ENCODE measurements around the gene THAP12.
"Not testable (repeated sequence)": the region's sequence is repeated elsewhere in the genome, so short reads cannot be mapped to it uniquely, and the experiment has no call there.

Gene THAP12, protein sequence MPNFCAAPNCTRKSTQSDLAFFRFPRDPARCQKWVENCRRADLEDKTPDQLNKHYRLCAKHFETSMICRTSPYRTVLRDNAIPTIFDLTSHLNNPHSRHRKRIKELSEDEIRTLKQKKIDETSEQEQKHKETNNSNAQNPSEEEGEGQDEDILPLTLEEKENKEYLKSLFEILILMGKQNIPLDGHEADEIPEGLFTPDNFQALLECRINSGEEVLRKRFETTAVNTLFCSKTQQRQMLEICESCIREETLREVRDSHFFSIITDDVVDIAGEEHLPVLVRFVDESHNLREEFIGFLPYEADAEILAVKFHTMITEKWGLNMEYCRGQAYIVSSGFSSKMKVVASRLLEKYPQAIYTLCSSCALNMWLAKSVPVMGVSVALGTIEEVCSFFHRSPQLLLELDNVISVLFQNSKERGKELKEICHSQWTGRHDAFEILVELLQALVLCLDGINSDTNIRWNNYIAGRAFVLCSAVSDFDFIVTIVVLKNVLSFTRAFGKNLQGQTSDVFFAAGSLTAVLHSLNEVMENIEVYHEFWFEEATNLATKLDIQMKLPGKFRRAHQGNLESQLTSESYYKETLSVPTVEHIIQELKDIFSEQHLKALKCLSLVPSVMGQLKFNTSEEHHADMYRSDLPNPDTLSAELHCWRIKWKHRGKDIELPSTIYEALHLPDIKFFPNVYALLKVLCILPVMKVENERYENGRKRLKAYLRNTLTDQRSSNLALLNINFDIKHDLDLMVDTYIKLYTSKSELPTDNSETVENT

DNA sequence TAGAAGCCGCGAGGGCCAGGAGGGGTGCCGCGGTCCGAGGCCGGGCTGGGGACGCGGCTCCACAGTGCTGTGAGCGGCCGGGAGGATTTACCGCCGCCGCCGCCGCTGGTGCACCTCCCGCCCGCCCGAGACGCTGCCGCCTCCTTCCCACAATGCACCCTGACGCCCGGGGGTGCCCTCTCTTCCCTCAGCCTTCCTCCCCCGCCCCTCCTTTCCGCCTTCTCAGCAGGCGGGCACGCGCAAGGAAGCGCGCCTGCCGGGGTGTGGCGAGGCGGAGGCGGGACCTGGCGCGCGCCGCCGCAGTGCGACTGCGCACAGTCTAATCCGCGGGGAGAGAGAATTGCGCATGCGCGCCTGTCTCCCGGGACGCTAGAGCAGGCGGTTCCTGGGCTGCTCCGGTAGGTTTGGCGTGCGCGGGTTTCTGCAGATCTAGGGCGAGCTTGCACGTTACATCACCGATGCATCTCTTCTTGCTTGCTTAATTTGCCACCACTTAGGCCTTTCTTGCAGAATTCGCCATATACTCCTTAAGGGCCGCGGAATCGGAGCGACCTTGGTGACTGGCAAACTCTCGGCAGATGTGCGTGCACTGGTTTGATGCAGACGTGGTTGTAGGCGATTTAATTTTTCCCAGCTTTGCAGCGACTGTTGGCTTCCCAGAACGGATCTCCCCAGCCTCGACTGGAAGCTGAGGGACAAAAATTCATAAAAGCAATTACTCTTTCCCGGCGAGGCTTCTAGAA is at the start of gene THAP12, which contains the start of gene GVQW3:
TSS of gene THAP12 (minus strand) at position 156 of the 743 bp plus-strand sequence. CDS start 296 bp downstream, outside the sequence.
TSS of gene GVQW3 (plus strand) at position 347 of the 743 bp plus-strand sequence. CDS start 506 bp downstream, outside the sequence.
- peak; percentile 96 for DNase-seq

DNA sequence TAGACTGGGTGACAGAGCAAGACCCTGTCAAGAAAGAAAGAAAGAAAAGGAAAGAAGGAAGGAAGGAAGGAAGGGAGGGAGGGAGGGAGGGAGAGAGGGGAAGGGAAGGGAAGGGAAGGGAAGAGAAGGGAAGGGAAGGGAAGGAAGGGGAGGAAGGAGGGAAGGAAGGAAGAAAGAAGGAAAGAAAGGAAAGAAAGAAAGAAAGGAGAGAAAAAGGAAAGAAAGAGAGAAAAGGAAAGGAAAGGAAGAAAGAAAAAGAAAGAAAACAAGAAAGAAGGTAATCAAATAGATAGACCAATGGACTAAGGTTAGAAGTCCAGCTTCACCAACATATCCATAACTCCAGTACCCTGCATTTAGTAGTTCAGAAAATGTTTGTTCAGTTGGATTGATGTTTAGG is 45.7 kb upstream of the THAP12 start:
- no peak for DNase-seq

DNA sequence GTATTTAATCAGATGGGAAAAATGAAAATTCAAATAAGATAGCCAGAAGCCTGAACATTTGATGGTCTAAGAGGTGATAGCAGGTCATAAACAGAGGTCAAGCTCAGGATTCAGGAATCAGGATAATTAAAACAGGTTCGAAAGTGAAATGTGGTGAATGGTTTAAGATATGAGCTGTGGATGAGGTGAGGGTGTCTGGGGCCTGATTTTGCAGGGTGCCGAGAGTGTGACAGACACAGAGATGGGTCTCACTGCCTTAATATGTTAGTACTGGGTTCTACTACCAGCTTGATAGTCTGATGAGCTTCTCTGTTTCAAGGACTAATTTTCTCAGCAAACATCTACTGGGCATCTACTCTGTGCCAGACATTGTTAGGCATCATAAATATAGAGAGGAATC is 44.0 kb upstream of the THAP12 start:
- DNase-seq: no peak

DNA sequence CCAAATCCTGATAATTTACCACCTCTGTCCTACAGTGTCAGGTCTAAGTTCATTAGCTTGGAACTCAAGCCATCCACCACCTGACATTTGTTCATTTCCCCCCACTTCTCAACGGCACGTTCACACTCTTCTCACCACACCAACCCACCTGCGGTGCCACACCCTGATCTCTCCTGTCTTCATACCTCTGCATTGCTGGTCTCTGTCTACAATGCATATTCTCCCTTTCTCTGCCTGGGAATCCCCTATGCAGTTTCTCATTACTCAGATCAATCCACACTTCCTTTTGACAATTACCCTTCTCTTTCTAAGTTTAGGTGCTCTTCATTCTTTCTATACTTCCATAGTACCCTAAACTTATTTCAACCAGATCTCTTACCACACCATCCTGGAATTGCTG is 43.4 kb upstream of the THAP12 start:
- no peak for DNase-seq

DNA sequence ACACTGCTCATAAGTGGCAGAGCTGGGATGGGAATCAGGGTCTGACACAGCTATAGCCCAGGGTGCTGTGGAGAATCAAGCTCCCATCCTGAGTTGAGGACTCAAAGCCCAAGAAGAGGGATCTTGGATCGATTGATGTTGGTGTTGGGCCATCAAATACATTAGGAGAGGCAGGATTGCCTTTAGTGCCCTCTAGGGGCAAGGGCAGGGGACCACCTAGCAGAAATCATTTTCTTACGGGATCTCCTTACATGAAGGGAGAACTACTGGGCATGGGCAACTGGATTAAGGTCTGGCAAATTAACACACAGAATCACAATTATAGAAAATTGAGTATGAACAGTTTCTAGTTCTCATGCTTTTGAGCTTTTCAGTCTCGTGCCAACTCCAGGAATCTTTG is 39.0 kb upstream of the THAP12 start:
- no peak for DNase-seq

DNA sequence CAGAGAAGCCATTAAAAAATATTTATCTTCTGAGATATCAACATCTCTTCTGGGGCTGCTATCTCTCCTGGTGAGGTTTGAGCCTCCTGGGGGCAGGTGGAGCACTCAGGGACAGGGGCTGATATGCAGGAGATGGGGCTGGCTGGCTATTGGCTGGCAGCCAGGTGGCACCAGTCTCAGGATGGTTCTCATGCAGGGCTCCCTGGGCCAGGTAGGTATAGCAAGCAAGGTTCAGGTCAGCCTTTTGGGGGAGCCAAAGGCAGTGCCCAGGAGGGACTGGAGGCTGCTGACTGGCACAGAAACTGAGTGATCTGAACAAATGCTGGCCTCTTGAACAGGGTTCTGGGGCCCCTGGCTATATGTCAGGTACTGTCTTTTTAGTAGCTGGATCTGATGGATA is 34.1 kb upstream of the THAP12 start:
- DNase-seq: no peak

DNA sequence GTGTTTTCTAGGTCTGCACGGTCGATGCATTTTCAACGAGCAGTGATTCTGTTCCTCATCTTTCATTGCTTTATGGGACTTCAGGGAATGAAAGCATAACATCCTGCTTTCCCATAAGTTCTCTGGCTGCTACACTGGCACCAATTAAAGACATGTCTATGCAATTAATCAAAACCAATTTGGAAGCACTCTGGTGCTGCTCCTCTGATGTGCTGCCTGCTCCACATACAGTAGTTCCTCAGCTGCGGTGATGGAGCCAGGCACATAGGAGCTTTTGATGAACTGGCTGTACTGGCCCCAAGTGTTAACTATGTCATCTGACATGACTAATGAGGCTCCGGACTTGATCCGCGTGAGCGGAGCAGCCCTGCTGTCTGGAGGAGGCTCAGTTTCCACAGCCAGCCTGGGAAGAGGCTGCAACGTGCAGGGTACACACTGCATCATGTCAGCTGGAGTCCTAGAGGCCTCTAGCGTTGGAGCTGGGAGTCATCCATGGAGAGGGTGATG is 30.0 kb upstream of the THAP12 start:
- no peak for DNase-seq

DNA sequence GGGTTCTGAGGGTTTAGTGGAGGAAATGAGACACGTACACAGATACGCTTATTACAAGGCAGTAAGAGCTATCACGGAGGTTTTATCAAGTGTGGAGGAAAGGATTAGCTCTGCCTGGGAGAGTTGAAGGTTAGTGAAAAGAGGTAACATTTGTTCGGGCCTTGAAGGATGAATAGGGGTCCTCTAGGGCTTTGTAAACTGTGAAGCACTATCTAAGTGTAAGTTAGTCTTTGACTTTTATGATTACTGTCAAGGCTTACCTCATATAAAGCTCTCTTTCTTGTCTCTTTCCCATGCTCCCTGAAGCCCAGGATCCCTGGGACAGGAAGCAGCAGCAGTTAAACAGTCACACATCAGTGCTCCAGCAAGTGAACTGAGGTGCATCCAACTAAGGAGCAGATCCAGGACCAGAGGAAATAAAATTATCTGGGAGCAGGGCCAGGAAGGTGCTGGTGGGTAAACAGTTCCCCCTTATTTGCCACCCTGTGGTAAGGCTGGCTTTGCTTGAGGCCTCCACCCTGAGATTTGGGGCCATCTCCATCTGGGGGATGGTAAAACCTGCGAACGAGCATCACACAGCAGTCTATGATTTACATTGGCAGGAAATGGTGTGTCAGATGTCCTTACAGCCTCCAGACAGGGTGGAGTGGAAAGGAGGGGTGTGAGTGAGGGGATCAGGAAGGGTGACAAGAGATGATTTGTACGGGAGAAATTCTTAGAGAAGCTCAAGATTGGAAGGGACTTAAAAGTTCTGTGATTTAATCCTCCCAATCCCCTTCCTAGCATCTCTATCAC is 27.4 kb upstream of the THAP12 start:
- no peak for DNase-seq

DNA sequence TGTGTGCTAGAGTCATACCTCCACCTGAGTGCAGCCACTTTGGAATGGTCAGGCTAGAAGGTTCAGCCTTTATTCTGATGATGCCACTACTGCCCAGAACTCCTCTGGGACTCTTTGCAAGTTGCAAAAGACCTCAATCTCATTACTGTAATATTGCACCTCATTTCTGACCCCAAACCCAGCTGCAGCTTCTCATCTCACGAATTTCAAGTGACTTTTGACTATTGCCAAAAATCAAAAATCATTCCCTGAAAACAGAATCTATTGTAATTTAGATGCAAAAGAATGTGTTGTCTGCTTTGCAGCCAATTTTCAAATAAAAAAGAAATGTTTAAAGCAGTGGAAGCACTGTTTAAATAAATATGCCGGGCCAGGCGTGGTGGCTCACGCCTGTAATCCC is 25.4 kb upstream of the THAP12 start:
- DNase-seq: no peak

DNA sequence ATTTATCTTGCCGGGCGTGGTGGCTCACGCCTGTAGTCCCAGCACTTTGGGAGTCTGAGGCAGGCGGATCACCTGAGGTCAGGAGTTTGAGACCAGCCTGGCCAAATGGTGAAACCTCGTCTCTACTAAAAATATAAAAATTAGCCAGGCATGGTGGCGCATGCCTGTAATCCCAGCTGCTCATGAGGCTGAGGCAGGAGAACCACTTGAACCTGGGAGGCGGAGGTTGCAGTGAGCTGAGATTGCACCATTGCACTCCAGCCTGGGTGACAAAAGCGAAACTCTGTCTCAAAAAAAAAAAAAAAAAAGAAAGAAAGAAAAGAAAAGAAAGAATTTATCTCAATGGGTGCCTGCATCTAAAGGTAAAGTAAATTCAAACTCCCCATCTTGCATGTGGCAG is 20.6 kb upstream of the THAP12 start:
- not testable (repeated sequence) for DNase-seq

DNA sequence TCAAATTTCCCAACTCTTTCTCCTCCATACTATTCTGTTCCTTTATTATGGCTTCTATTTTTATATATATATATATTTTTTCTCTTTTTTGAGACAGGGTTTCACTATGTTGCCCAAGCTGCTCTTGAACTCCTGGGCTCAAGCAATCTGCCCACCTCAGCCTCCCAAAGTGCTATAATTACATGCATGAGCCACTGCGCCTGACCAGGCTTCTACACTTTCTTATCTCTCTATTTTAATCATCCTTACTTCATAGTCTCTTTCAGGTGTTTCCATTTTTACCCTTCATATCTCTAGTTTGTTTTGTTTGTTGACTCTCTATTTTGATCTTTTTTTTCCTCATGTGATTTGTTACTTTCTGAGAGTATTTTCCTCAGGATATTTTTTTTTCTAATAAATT is 20.0 kb upstream of the THAP12 start:
- no peak for DNase-seq

DNA sequence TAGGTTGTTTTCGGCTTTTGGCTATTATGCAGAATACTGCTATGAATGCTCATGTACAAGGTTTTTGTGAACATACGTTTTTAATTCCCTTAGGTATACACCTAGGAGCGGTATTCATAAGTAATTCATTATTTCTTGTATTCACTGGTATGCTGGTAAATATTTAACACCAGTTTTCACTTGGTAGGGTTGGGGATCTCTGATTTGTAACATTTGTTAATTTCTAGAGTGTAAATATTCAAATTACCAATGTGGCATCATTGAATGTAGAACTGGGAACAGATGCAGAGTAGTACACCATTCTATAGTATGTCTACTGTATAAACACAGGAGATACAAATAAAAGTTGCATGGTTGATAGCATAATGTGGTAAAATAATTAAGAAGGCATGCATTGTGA is 16.5 kb upstream of the THAP12 start:
- no peak for DNase-seq

DNA sequence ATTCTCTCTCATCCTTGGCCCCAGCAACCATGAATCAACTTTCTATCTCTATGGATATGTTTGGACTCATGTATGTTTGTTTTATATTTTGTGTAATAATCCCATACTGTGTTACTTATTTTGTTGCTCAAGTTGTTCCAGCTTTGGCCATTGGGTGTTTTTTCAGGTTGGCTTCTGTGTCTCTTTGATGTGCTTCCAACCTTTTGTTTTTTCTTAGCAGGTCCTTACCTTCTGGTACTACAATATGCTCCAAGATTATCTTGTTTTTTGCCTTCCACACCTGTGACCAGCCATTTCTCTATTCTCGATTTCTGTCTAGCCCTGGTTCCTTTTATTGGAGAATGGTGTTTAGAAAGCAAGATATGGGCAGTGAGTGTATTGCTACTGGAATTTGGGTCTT is 14.4 kb upstream of the THAP12 start:
- no peak for DNase-seq

DNA sequence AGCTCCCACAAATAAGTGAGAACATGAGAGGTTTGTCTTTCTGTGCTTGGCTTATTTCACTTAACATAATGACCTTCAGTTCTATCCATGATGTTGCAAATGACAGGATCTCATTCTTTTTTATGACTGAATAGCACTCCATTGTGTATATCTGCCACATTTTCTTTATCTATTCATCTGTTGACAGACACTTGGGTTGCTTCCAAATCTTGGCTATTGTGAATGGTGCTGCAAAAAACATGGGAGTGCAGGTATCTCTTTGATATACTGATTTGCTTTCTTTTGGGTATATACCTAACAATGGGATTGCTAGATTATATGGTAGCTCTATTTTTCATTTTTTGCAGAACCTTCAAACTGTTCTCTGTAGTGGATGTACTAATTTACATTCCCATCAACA is 13.5 kb upstream of the THAP12 start:
- DNase-seq: no peak

DNA sequence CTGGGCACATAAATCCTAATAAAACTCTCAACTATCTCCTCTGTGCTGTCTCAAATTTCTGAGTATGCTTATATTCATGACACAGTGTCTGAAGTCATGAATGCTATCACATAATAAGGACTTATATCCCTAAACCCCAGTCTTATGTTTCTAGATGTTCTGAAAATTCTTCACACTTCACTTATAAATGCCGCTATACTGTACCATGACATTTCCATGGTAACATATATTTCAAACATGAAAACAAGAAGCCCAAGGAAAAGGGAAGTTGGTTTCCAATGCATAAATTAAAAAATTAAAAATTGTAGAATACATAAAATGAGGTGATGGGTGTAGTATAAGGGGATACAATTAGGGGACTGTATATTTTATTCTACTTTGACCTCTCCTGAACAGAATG is 11.9 kb upstream of the THAP12 start:
- DNase-seq: no peak

DNA sequence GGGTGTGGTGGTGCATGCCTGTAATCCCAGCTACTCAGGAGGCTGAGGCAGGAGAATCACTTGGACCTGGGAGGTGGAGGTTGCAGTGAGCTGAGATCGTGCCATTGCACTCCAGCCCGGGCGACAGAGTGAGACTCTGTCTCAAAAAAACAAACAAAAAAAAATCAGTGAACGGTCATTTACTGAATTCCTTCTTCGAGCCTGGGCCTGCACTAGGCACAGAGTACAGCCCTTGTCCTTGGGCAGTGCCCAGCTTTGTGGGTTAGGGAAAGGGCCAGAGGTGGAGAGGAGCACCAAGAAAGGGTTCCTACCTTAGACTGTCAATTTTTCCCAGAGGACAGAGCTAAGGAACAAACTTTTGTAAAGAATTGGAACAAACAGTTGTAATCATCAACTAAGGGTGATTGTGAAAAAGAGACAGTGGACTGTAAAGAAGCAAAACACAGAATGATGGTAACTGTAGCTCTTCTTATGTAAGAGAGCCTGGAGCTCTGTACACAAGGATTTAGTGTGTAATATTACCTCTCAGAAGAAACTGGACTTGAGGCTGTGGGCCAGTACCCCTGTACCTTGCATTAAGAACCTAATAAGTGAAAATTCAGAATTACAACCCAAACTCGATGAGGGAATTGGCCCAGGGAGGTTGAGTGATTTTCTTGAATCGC is 11.0 kb upstream of the THAP12 start:
- DNase-seq: no peak

DNA sequence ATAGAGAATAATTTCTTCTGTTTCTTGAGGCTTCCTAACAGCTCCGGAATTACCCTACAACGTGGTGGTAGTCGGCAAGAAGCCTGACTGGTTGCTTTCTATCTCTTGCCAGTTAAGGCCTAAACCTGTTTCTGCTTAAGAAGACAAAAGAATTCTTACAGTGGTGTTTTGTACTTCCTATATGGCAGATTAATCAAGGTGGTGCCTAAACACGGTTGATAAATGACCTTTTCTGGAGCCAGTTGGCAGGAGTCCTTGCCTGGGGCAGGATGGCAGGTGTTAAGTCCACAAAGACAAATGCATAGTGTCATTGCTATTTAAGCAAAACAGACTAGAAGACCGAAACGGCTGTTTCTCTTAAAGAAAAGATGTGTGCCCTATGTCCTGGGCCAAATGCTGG is 10.1 kb upstream of the THAP12 start:
- DNase-seq: no peak

DNA sequence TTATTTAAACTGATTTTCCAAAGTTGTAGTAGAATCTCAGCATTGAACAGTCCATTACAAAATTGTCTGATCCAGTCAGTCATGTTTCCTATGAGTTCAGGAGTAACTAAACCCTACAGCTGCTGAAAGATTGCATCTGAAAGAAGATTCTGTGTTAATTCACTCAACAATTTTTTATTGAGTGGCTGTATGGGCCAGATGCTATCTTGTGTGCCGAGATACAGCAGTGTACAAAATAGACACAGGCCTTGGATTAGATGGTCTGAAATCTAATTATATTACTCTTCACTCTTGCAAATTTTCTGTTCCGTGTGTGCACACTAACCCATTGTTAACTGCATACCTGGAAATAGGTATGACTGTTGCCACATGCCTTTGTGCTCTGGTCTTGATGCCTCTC is 7.5 kb upstream of the THAP12 start:
- no peak for DNase-seq

DNA sequence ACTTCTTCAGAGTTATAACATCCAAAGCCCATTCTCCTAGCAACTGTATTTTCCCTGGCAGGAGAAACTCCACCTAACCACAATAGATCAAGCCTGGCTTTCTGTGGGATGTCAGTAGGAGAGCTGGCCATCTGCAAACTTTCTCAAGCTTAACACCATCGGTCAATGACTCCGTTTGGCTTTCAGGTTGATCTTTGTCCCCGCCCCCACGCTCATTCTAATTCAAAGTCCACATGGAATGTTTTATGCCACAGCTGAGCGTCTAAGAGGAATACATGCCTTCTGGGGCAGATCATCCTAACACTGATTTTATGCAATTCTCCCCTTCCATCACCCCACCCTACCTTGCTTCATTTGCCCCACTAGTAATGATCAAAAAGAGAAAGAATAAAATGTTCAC is 5.0 kb upstream of the THAP12 start:
- no peak for DNase-seq

DNA sequence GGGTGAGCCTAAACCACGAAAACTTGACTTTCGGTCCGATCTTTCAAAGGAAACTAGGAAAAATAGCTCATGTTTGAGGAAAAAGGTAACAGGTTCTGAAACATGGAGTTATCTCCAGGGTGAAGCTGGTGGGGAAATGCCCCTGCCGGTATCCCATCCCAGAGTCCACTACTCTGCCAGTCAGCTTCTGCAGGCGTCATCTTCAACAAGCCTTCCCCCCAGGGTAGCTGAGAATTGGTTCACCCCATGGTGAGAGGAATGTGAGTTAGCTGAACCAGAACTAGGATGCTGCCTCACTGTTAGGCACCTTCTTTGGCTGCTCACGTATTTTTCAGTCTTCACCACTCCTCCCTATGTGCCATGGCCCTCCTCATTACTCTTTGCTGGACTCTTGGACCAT is 1.3 kb upstream of the THAP12 start:
- no peak for DNase-seq

DNA sequence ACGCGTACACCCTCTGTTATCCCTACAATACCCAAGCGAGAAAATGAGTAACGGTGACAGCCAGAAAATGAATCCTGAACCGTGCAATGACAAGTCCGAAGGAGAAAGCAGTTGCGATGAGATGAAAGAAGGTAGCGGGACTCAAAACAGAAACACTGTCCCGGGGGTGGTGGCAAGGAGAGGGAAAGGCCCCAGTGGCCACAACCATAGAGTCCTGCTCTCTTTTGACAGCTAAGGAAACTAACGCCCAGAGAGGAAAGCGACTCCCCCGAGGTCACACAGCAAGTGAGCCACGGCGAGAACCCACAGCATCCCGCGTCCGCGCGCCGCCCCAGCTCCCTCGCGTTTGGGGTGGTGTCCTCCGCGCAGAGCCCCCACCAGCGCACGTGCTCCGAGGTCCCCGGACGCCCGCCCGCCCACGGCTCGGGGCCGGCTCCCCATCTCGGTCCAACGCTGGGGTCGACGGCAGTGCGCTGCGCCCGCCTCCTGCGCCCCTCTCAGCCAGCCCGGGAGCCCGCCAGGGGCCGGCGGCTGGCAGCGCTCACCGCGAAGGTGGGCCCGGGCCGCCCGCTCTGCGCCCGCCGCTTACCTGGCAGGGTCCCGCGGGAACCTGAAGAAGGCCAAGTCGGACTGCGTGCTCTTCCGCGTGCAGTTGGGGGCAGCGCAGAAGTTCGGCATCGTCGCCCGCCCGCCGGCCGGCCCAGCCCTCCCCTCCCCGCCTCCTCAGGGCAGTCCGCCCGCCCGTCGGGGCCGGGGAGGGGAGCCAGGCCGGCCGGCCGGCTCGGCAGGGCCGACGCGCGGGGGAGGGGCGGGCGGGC is 564 bp downstream of the THAP12 start:
- peak; percentile 58 for DNase-seq
